Measurements from ENCODE around the gene MAP10.

Gene MAP10

DNA sequence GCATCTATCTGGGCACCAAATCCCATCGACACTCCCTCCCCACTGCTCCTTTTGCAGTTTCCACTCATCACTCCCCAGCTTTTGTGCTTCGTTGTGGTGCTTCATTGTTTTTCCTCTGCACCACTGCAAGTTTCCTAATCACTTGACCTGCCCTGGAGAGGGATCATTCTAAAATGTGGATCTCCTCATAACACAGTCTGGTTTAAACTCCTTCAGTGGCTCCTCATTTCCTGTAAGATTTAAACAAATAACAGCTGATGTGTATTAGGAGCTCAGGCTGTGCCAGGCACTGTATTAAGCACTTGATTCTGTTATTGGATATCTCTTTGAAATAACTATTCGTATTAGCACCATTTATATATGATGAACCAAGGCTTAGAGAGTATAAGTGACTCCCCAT lies 51.3 kb downstream of the MAP10 start:
- no peak for DNase-seq (ENCODE audit: low spot score)

Data from AG08395 (cell line).